ENCODE data around the gene WWOX. TPM values are rescaled to one million over a fixed set of nuclear protein-coding genes. Genes with fewer than 3 reads are reported as not detected.

WWOX gene
- total RNA-seq, 1 donor from 2014 or later, result 7.3 TPM

DNA sequence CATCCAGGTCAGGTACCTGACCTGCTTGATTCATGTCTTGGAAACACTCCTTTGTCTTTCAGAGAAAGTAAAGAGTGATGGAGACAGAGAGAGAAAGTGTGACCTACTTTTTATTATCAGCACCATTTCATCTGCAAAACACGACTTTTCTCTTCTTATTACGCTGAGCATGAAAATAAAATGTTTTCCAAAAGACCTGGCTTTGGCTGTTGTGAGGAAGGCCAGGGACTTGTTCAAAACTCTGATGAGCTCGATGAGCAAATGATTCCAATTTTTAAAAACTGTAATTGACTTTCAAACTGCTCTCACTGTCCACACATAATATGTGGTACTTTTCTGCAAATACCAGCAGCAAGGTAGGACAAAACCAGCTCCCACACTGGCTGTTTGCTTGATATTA is 821.2 kb downstream of the WWOX start:
- H3K9ac ChIP-seq (ENCODE audit: low read length), result no peak overlapping the region
- H3K9me3 Mint-ChIP-seq (ENCODE audit: unreplicated experiment), result peaks cover 9% of the 10 kb centered on the region
- no peaks in the 10 kb centered on the region for H4K20me1 ChIP-seq (ENCODE audit: insufficient read depth, low read length)
- no peak overlapping the region for H3K27ac ChIP-seq (ENCODE audit: low read depth, low read length)
- H3K4me1 ChIP-seq (ENCODE audit: insufficient read depth, low read length), result no peaks in the 10 kb centered on the region
- H3K79me2 ChIP-seq (ENCODE audit: insufficient read depth, low read length), result no peaks in the 10 kb centered on the region
- TF ChIP-seq EZH2 (IDR thresholded peaks at IDR 0.05; ENCODE audit: insufficient read depth, low read length), result no peak
- no peak for TF ChIP-seq CTCF (IDR thresholded peaks at IDR 0.05; ENCODE audit: insufficient read depth, low read depth, low read length)
- no peak overlapping the region for H3K27ac Mint-ChIP-seq (ENCODE audit: unreplicated experiment)
- H3K4me1 Mint-ChIP-seq (ENCODE audit: low read depth, unreplicated experiment), result no peaks in the 10 kb centered on the region
- FAIRE-seq (no peak), DNase-seq (ENCODE audit: low read depth) (no peak)
- no peaks in the 10 kb centered on the region for H3K27me3 ChIP-seq (ENCODE audit: insufficient read depth, low read length)
- H3K4me3 Mint-ChIP-seq (ENCODE audit: unreplicated experiment), result no peak overlapping the region
- H3K9me3 ChIP-seq (ENCODE audit: insufficient read depth, low read depth, low read length), result no peaks in the 10 kb centered on the region
- H2AFZ ChIP-seq (ENCODE audit: low read depth, low read length), result no peak overlapping the region
- H3K36me3 Mint-ChIP-seq (ENCODE audit: low read depth, unreplicated experiment), result no peaks in the 10 kb centered on the region
- H3K4me2 ChIP-seq (ENCODE audit: low read length), result no peak overlapping the region
- no peak overlapping the region for H3K4me3 ChIP-seq (ENCODE audit: insufficient read depth, low read depth, low read length)
- H3K27me3 Mint-ChIP-seq (ENCODE audit: low read depth, unreplicated experiment), result no peaks in the 10 kb centered on the region
- no peaks in the 10 kb centered on the region for H3K36me3 ChIP-seq (ENCODE audit: insufficient read depth, low read length)

DNA sequence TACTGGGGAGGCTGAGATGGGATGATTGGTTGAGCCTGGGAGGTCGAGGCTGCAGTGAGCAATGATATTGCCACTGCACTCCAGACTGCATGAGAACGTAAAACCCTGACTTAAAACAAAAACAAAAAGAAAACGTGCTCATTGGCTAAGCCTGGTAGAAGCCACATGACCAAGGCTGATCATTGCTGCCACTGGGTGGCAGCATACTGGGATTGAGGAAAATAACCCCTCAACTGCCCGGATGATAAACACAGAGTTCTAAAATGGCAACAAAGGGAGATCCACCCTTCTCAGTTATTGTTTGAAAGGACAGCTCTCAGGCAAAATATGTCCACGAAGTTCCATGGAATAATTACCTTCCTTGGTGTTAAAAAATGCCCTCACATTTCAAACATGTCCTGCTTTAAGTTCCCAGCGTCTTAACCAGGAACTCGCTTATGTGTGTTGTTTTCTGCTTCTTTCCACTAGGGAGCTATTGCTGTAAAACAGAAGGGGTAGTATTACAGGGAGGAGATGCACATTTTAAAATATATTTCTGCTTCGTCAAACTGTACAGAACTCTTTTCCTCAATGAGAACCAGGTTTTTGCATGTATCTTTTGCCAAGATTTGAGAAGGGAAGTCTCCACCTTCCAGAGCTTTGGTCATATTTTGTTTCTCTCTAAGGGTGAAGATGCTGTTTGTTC is 825.8 kb downstream of the WWOX start:
- Histone ChIP-seq H3K4me3 (ENCODE audit: insufficient read depth, low read depth, low read length) (no peak overlapping the region), H3K4me2 (ENCODE audit: low read length) (no peak overlapping the region), H3K4me1 (ENCODE audit: insufficient read depth, low read length) (no peaks in the 10 kb centered on the region), H3K9me3 (ENCODE audit: insufficient read depth, low read depth, low read length) (no peaks in the 10 kb centered on the region), H3K36me3 (ENCODE audit: insufficient read depth, low read length) (no peaks in the 10 kb centered on the region), H4K20me1 (ENCODE audit: insufficient read depth, low read length) (no peaks in the 10 kb centered on the region), H3K27me3 (ENCODE audit: insufficient read depth, low read length) (no peaks in the 10 kb centered on the region), H3K27ac (ENCODE audit: low read depth, low read length) (no peak overlapping the region), H3K79me2 (ENCODE audit: insufficient read depth, low read length) (no peaks in the 10 kb centered on the region), H2AFZ (ENCODE audit: low read depth, low read length) (no peak overlapping the region), H3K9ac (ENCODE audit: low read length) (no peak overlapping the region)
- no peak for TF ChIP-seq CTCF (IDR thresholded peaks at IDR 0.05; ENCODE audit: insufficient read depth, low read depth, low read length)
- TF ChIP-seq EZH2 (IDR thresholded peaks at IDR 0.05; ENCODE audit: insufficient read depth, low read length), result no peak
- DNase-seq (ENCODE audit: low read depth), result no peak
- no peaks in the 10 kb centered on the region for H3K4me1 Mint-ChIP-seq (ENCODE audit: low read depth, unreplicated experiment)
- no peak overlapping the region for H3K27ac Mint-ChIP-seq (ENCODE audit: unreplicated experiment)
- H3K36me3 Mint-ChIP-seq (ENCODE audit: low read depth, unreplicated experiment), result no peaks in the 10 kb centered on the region
- no peak for FAIRE-seq
- H3K27me3 Mint-ChIP-seq (ENCODE audit: low read depth, unreplicated experiment), result no peaks in the 10 kb centered on the region
- no peak overlapping the region for H3K4me3 Mint-ChIP-seq (ENCODE audit: unreplicated experiment)
- H3K9me3 Mint-ChIP-seq (ENCODE audit: unreplicated experiment), result peaks cover 9% of the 10 kb centered on the region

DNA sequence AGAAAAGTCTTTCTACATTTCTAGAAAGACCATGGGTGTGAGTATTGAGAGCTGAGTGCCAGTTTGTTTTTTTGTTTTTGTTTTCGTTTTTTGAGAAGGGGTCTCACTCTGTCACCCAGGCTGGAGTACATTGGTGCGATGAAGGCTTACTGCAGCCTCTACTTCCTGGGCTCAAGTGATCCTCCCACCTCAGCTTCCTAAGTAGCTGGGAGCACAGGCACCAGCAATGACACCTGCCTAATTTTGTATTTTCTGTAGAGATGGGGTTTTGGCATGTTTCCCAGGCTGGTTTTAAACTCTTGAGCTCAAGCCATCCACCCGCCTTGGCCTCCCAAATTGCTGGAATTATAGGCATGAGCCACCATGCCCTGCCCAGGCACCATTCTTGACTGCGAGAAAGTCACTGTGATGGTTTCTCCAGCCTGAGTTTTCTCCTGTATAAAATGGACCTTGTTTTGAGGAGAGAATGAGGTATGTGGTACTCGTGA is 827.3 kb downstream of the WWOX start:
- H3K9me3 Mint-ChIP-seq (ENCODE audit: unreplicated experiment), result peaks cover 4% of the 10 kb centered on the region
- no peak for DNase-seq (ENCODE audit: low read depth)
- H3K36me3 Mint-ChIP-seq (ENCODE audit: low read depth, unreplicated experiment), result no peaks in the 10 kb centered on the region
- Histone ChIP-seq H4K20me1 (ENCODE audit: insufficient read depth, low read length) (no peaks in the 10 kb centered on the region), H3K9ac (ENCODE audit: low read length) (no peak overlapping the region), H3K27ac (ENCODE audit: low read depth, low read length) (no peak overlapping the region), H3K9me3 (ENCODE audit: insufficient read depth, low read depth, low read length) (no peaks in the 10 kb centered on the region), H2AFZ (ENCODE audit: low read depth, low read length) (no peak overlapping the region), H3K27me3 (ENCODE audit: insufficient read depth, low read length) (no peaks in the 10 kb centered on the region), H3K79me2 (ENCODE audit: insufficient read depth, low read length) (no peaks in the 10 kb centered on the region), H3K4me1 (ENCODE audit: insufficient read depth, low read length) (no peaks in the 10 kb centered on the region), H3K36me3 (ENCODE audit: insufficient read depth, low read length) (no peaks in the 10 kb centered on the region), H3K4me3 (ENCODE audit: insufficient read depth, low read depth, low read length) (no peak overlapping the region), H3K4me2 (ENCODE audit: low read length) (no peak overlapping the region)
- no peaks in the 10 kb centered on the region for H3K27me3 Mint-ChIP-seq (ENCODE audit: low read depth, unreplicated experiment)
- no peak for TF ChIP-seq CTCF (IDR thresholded peaks at IDR 0.05; ENCODE audit: insufficient read depth, low read depth, low read length)
- TF ChIP-seq EZH2 (IDR thresholded peaks at IDR 0.05; ENCODE audit: insufficient read depth, low read length), result no peak
- FAIRE-seq, result no peak
- H3K4me1 Mint-ChIP-seq (ENCODE audit: low read depth, unreplicated experiment), result no peaks in the 10 kb centered on the region
- no peak overlapping the region for H3K4me3 Mint-ChIP-seq (ENCODE audit: unreplicated experiment)
- H3K27ac Mint-ChIP-seq (ENCODE audit: unreplicated experiment), result no peak overlapping the region
